IPS DF 4.7 (cell line): ENCODE results near the gene TIMP2.
"Not testable (repeated sequence)": the region's sequence is repeated elsewhere in the genome, so short reads cannot be mapped to it uniquely, and the experiment has no call there.

ENCODE experiments used
- DNase-seq: peaks from one replicate; pipeline ENCODE4 v3.0.0-alpha.2; 2013; ENCODE audit warnings: low spot score; ENCODE audit errors: extremely low read depth

The TIMP2 gene

DNA sequence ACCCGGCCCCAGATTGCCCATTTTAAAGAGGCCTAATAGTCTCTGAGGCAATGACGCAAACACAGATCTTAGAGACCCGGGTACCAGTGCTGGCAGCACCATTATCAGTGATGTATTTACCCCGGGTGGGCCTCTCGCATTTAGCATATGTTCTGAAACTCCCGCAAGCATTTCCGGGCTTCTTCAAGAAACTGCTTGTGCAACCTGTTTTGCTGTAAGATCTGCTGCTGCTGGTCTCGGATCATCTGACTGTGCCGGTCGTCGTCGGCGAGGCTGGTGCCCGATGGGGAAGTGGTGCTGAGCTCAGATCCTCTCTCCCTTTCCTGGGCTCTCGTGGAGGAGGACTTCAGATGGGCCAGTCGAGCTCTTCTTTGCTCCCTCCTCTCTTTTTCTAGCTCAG is 34.7 kb downstream of the TIMP2 start:
- no peak for DNase-seq

DNA sequence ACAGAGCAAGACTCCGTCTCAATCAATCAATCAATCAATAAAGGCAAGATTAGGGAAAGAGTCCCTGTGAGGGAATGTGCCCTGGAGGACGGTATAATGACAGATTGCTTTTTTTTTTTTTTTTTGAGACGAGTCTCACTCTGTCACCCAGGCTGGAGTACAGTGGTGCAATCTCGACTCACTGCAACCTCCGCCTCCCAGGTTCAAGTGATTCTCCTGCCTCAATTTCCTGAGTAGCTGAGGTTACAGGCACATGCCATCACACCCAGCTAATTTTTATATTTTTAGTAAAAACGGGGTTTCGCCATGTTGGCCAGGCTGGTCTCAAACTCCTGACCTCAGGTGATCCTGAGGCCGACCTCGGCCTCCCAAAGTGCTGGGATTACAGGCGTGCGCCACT is 35.1 kb downstream of the TIMP2 start:
- not testable (repeated sequence) for DNase-seq

DNA sequence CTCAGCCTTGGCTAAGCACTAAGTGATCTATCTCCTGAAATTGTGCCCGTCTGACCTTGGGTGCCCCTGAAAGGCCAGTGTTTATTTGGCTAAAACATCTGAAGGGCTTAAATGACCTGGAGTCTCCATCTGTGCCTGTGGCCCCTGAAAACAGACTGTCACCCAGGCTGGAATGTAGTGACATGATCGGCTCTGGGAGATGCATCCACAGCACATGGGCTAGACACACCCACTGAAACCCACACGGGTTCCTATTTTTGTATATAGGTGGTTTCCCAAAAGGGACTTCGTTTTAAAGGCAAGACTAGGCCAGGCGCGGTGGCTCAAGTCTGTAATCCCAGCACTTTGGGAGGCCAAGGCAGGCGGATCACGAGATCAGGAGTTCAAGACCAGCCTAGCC is 35.7 kb downstream of the TIMP2 start:
- no peak for DNase-seq

DNA sequence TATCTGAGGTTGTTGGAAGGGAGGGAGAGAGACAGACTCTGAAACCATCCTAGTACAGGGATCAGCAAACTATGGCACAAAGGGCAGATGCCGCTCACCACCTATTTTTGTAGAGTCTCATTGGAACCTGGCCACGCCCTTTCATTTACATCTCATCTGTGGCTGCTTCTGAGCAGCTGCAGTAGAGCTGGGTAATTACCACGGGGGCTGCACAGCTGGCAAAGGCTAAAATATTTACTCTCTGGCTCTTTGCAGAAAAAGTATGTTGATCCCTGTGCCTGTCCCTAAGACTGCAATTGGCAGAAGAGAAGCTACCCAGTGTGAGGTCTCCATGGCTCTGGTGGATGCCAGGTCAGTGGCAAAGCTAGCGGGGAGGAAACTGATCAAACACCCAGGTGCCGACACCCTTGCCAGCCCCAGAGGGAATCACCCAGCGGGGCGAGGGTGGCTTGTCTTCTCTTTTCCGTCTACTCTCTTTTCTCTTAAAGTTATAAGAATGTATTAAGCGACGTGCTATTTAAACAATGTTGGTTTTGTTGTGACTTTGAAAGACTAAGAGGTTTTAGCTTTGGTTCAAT is 36.2 kb downstream of the TIMP2 start:
- DNase-seq, result no peak

DNA sequence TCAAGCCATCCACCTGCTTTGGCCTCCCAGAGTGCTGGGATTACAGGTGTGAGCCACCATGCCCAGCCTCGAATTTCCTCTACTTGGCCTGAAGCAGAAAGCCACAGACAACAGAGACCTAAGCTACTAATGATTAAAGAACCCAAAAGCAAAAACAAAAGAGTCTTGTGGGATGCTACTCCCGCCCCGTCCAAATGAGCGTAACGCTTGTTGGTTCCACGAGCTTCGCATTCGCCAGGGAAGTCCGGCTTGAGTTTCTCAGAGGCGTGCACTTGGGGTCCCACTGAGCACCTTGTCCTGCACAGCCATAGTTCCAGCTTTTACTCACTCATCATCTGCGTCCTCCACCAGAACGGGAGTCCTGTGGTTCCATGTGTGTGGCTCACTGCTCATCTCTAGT is 38.2 kb downstream of the TIMP2 start:
- DNase-seq, result no peak

DNA sequence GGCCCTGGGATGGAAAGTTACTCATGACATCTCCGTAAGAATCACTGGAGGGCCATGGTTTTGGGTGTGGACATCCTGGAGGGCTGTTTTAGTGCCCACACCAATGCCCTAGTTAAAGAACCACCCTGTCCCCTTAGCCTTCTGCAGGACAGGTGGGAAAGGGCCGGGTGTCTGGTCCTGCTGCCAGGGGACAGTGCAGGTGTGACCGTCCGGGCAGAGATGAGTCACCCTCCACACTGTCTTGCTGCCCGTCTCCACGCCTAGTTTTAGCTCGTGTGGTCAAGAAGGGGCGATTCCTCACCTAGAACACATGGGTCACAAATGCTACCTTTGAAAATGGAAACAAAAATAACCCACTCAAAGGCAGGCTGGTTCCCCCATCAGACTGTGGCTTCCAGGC is 39.2 kb downstream of the TIMP2 start:
- no peak for DNase-seq

DNA sequence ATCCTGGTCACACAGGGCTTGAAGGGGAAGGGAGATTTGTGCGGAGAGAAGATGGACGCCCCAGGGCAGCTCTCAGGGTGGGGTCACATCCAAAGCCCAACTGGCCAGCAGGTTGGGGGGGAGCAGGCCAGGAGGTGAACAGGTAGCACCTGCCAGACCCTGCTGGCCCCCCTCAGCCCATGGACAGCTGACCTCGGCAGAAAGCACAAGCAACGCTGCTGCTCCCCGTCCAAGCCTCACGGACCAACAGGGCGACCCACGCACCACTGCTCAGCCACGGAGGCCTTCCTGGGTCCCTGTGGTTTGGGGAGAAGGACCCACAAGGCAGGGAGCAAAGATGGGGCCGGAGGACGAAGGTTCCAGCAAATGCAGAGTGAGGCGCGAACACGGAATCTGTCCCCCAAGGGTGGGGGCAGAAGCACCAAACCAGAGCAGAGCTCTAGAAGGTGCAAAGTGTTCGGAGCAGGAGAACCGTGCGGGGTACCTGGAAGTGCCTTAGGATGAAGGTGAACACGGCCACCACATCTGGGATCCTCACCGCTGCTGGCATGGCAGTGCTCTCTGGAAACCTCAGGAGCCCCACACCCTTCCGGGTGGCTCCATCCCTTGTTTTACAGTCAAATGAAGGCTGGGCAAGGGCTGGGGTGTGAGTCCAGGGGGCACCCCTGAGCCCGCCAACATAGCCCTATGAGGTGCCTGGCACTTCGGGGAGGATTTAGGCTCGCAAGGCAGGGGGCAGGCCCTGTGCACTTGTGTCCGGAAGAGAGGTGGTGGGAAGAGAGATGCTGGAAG is 40.1 kb downstream of the TIMP2 start:
- DNase-seq, result no peak

DNA sequence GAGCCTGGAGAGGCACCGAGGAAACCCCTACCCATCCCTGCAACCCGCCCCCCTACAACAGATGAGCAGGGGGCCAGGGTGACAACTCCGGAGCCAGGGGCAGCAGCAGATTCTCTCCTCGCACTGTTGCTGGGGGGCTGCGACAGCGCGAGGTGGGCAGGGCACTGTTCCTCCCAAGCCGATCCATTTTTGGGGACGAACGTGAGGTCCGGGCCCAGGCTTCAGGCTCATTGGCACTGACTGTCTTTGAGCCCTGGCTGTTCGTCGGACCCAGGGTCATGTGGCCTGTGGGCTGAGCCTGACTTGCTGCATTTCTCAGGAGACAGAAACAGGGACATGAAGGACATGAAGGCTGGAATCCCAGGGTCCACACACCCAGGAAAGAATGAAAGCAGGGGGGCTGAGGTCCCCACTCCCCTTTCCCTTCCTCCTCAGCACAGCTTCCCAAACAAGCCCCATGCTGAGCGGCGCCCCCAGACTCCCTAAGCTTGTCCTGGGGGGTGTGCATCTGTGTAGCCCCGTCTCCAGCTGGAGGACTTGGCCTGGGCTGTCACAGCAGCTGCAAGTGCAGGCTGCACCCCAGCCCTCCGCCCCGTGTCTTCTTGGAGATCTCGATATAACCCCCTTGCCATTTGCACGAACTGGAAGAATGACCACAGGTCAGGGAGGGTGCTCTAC is 40.9 kb downstream of the TIMP2 start:
- DNase-seq, result no peak

DNA sequence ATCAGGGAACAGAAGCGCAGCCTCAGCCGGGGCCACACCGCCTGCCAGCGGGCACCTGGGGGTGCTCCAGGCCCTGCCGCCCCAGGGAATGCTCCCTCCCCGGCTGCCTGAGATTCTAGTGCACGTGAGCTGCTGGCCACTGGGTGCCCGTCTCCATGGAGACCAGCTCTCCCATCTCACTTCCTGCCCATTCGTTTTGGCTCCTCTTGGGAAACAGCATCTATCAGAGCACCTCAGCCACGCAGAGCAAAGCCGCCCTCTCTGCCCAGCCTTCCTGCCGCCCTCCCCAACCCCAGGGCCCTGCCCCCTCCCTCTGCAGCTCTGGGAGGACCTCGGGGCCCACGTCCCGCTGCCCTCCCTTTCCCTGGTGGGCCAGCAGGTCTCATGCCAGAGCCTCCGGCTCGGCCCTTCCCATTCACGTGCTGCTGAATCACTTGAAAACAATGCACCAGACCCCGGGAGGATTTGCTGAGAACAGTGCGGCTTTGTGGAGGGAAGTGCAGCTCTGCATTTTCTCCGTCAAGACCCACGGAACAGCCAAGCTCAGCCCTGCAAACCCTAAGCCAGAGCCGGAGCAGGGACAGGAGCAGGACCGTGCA is 41.6 kb downstream of the TIMP2 start:
- no peak for DNase-seq

DNA sequence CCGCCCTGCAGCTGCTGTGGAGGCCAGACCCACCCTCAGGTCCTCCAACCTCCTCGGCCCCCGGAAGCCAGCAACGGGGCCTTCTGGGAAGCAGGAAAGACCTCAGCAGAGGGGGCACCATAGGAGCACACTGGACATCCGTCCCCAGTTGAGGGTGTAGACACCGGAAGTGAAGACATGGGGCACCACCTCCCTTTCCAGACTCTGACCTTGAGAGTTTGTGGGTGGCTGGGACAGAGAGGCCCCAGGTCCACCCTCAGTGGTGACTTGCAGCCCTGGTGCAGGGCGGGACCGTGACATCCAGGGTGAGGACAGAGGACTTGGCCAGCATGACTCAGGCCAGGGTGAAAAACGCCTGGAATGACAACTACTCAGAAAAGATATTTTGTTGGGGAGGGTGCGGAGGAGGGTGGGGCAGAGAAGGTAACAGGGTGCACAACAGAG is 42.1 kb downstream of the TIMP2 start:
- no peak for DNase-seq

DNA sequence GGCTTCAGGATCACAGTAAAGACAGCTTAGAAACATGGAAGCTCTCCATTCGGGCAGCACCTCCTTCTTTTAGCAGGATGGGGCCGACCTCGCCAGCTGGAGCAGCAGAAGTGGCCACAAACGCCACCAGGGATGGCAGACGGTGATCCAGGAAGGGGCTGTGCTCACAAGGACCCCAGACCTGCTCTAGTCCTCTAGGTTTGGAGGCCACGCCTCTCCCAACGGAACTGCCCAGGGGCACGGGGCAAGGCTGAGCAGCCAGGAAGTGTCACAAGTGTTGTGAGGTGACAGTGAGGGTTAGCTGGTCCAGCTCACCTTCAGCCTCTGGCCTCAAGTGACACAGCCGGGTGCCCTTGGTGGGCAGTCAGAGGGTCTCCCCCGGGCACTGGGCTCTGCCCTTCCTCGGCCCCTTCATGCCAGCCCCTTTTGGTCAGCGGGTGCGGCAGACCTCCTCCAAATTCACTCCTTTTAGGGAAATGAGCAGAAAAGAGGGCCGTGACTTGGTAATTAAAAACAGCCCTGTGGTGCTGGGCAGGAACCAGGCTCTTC is 42.6 kb downstream of the TIMP2 start:
- DNase-seq, result no peak

DNA sequence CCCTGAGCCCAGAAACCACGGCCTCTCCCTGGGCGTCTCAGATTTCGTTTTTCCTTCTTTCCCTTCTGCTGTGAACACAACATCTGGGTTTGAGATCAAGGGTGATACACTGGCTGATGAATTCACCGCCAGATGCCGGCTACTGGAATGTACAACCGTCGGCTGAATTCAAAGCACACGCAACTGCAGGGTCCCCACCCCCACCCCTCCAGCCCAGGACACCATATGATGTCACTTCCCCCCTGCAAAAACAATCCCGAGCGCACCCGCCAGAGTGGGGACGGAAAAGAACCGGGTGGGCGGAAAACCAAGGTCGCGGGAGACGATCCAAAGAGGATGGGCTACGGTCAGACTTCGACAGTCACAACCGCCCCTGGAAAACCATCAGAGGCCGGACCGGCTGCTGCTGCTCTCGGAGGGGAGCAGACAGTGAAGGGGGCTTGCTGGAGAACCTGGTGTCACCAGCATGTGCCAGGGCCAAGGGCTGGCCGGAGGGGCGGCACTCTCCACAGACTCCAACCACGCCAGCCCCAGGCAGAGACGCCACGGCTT is 45.5 kb downstream of the TIMP2 start:
- no peak for DNase-seq

DNA sequence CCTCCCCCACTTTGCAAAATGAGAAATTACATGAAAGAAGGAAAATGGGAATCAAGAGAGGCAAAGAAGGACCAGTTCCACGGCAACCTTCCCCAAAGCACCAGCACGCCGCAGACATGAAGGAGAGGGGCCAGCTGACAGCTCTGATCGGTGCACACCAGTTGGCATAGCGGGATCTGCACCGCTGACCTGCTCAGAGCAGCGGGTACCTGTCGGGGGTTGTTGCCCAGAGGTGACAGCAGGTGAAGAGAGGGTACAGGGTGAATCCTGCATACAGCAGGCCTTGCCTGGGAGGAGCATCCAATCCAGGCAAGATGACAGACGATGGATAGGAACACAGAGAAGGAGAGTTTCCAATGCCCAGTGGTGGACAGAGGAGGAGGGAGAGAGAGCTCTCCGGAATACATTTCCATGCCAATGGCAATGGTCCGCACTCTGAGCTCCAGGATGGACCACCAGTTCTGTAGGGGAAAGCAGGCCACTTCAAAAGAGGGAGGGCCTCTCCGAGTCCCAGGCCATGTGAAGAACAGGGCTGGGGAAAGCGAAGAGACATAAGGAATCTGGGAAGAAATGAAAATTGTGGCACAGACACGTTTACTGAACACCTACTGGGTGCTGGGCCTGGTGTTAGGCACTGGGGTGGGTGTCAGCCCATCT is 46.2 kb downstream of the TIMP2 start:
- no peak for DNase-seq

DNA sequence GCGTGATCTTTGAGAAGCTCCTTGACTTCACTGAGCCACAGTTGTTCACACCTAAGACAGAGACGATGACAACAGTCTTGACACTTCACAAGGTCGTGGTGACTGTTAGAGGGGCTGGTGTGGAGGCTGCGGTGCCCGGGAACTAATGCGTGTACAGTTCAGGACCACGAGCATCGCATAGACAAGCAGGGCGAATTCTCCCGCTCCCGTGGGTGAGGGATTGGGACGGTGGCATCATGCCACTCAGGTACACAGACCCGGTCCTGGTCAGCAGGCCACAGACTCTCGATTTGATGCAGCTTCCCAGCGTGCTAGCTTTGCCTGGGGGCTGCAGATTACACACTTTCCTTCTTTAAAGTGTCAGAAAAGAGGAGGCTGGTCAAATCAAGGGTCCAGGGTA is 46.9 kb downstream of the TIMP2 start:
- no peak for DNase-seq

DNA sequence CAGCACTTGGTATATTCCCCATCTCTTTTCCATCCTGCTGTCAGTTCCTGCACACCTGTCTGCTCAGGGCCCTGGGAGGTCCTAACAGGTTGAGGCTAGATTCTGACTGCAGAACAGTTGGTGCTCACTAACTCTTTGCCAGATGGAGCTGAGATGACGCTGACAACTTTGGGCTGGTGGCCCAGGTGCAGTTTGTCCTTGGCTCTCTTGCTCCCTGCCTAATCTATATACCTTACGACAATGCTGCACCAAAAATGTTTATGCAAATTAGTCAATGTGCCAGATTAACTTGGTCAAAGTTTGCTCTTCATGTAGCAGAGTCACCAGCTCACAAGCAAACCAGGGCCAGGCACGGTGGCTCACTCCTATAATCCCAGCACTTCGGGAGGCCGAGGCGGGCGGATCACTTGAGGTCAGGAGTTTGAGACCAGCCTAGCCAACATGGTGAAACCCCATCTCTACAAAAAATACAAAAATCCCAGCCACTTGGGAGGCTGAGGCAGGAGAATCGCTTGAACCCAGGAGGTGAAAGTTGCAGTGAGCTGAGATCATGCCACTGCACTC is 48.2 kb downstream of the TIMP2 start:
- not testable (repeated sequence) for DNase-seq

DNA sequence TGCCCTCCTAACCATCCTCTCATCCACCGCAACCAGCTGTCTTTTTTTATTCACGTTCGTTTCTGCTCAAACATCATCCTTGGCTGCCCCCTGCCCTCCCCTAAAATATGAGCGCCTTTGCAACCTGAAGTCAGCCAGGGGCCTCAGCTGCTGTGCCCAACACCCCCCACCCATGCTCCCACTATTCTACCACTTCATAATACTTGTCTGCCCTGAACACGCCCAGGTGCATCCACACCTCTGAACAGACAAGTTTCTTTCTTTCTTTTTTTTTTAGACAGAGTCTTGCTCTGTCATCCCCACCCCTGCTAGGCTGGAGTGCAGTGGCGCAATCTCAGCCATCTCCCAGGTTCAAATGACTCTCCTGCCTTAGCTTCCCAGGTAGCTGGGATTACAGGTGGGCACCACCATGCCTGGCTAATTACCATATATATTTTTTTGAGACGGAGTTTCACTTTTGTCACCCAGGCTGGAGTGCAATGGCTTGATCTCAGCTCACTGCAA is 49.0 kb downstream of the TIMP2 start:
- DNase-seq, result no peak

DNA sequence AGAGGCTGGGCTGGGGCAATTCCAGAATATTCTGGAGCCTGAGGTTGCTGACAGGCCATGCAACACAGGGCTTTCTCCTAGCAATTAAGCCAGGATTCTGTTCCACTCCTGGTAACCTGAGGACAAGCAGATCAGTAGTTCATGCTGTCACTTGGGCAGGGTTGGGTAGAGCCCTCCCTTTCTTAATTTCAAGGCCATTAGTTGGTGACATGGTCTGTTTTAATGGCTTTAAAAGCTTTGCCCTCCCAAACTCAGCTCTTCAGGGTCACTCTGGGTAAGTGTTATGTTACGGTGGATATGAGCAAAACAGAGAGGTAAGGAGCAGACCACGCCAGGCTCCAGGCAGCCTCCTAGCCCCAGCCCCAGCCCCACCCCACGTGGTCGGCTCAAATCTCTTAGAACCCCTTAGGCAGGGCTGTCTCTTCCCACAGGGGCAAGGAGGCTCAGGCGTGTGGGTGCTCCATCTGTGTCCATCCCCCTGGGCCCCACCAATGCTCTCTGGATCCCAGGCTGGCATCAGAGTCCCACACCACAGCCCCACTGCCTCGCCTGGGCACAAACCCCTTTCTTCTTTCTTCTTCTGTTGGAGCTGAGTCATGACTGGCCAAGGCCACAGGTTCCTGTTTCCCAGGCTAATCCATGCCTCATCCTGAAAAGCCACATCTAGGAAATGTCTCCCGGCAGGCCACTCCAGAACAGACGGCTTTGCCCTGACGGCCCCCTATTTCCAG is 49.7 kb downstream of the TIMP2 start:
- no peak for DNase-seq

DNA sequence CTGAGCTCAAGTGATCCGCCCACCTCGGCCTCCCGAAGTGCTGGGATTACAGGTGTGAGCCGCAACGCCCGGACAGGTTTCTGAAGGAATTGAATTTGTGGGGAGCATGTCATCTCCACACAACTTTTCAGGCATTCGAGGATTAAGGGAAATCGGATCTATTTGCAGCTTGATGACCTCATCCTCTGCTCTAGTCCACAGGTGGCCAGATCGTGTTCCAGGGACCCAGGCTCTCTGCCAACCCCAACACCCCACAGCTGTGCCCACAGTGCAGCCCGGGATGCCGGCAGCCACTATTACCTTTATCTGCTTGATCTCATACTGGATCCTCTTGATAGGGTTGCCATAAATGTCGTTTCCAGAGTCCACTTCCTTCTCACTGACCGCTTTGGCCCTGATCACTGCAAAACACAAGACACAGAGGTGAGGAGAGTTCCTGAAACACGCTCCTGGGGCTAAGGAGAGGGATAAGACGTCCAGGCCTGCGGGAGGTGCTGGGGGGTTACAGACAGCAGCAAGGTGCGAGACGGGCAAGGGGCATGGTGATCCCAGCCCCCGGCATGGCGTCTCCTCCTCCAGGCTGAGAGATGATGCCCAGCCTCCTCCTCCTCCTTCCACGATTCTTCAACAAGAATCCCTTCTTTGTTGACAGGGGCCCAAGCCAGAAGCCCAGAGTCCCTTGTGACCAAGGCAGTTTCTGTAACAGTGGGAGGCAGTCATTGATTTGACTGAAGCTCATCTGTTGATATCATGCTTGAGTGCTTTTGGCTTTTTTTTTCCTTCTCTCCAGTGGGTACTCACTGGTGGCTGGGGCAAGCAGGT is 51.5 kb downstream of the TIMP2 start:
- DNase-seq, result no peak

DNA sequence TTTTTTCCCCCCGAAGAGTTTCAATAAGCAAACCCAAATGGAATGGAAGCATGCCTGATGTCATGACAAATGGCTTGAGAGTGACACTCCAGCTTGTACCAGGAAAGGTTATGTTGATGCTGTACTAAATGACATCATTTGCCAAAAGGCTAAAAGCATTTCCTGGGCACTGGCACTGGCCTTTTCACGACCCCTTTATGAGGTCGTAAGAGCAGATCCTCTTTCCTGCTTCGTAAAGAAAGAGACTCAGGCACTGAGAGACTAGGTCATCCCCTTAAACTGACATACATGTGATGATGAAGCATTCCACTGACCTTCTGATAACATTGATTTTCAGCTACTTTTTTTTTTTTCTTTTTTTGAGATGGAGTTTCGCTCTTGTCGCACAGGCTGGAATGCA is 52.7 kb downstream of the TIMP2 start:
- no peak for DNase-seq
